Measurements from ENCODE around the gene CPOX.

The CPOX gene

DNA sequence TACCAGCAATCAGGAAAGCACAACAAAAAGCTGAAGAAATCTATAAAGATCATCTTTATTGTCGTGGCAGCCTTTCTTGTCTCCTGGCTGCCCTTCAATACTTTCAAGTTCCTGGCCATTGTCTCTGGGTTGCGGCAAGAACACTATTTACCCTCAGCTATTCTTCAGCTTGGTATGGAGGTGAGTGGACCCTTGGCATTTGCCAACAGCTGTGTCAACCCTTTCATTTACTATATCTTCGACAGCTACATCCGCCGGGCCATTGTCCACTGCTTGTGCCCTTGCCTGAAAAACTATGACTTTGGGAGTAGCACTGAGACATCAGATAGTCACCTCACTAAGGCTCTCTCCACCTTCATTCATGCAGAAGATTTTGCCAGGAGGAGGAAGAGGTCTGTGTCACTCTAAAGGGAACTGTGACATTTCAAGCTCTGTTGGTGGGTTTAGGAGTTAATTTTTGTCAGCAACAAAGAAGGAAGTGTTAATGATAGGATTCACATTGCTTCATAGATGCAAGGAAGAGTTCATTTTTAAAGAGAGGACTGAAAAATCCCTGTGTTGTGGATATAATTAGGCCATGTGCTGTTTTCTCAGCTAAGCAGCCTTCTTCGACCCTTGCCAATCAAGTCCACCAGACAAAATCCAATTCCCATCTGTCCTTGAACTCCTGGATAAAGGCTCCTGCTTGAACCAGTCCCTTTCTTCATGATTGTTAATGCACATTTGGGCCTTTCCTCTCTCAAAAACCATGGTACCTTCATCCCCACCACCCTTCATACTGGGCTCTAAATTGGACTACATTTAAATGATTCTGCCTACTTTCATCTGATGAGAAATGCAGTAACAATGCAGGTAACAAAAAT lies 60.5 kb downstream of the CPOX start:
- no peak for DNase-seq

DNA sequence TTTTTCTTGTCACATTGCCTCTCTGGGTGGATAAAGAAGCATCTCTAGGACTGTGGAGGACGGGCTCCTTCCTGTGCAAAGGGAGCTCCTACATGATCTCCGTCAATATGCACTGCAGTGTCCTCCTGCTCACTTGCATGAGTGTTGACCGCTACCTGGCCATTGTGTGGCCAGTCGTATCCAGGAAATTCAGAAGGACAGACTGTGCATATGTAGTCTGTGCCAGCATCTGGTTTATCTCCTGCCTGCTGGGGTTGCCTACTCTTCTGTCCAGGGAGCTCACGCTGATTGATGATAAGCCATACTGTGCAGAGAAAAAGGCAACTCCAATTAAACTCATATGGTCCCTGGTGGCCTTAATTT lies 61.2 kb downstream of the CPOX start:
- no peak for DNase-seq

DNA sequence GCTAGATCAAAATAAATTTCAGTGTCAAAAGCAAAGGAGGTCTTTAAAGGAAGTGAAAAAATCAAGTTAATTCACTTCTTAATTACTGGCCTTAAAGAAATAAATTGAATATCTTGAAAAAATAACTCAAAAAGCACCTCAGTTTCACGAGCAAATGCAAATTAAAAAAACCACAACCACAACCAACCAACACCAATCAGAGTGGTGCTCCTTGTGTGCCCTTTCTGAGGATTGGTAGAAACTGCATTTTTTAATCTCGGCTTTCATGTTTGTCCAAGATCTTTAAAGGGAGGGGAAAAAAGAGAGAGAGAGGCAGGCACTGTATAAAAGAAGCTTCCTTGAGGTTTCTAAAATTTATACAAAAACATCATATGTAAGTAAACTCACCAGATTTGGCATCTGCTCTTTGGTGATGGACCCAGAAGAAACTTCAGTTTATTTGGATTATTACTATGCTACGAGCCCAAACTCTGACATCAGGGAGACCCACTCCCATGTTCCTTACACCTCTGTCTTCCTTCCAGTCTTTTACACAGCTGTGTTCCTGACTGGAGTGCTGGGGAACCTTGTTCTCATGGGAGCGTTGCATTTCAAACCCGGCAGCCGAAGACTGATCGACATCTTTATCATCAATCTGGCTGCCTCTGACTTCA lies 61.7 kb downstream of the CPOX start, which contains the start of gene GPR15:
Gene GPR15 (plus strand): TSS at position 357 of the 653 bp plus-strand sequence. CDS start 56 bp downstream, at position 413.
- no peak for DNase-seq

DNA sequence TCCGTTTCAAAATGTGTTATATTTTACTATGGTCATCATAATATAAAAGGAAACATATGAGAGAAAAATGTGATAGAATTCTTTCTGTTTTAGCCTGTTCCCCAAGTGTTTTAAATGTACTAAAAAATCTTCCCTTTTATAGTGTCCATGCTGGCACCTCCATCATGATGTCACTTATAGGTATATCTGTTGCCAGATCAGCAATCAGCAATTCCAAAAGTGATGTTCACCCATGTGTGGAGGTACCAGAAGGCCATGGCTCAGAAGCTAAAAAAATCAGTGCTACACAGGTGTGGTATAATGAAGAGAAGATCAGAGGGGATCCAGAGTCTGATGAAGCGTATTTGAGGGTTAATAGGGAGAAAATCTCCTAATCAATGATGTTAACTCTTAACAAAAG lies 62.7 kb downstream of the CPOX start:
- DNase-seq = no peak

DNA sequence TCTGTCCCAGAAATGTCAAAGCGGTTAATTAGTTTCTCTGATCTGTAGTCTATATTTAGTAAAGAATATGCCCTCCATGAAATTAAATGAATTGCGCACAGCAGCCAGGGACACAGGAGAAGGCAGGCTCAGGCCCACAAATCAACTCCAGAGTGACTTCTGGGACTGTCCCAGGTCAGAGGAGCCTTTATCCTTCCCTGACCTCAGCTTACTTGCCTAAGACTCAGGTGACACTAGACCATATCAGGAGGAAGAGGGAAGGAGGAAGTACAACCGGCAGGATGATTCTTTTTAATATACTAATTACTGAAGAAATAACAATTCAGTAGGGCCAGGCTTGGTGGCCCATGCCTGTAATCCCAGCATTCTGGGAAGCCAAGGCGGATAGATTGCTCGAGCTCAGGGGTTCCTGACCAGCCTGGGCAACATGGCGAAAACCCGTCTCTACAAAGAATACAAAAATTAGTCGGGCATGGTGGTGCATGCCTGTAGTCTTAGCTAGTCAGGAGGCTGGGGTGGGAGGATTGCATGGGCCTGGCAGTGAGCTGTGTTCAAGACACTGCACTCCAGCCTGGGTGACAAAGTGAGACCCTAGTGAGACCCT lies 63.5 kb downstream of the CPOX start:
- no peak for DNase-seq
